CD8-positive, alpha-beta memory T cell (primary cell): Measurements from ENCODE around the gene TMEM179. TPM values are rescaled to one million over a fixed set of nuclear protein-coding genes. Genes with fewer than 3 reads are reported as not detected.
"Not testable (repeated sequence)": the region's sequence is repeated elsewhere in the genome, so short reads cannot be mapped to it uniquely, and the experiment has no call there.

Experiments
- CTCF ChIA-PET: fragments of 350-600 bp; sonication (Branson Sonifier 250); formaldehyde crosslinking; loops from one replicate; lab custom pipeline; 2021; ENCODE audit warnings: antibody characterized with exemption; lab: Charles Lee
- POLR2A ChIA-PET: fragments of 350-600 bp; sonication (Branson Sonifier 250); formaldehyde crosslinking; loops from one replicate; lab custom pipeline; 2021; ENCODE audit warnings: antibody characterized with exemption; lab: Charles Lee
- DNase-seq, 5 donors: peaks; one replicate each; pipeline versions ENCODE4 v3.0.0 to v3.0.0-alpha.2; 2020 to 2022; ENCODE audit warnings: mixed read lengths in 1 of 5
- H3K27ac ChIP-seq: one replicate; pipeline ENCODE4 v1.7.0; 2013; ENCODE audit warnings: low read depth, mild to moderate bottlenecking, low read length, moderate library complexity
- H3K27me3 ChIP-seq: 2 replicates; pipeline ENCODE4 v1.7.0; 2013; ENCODE audit warnings: low read length, mild to moderate bottlenecking; ENCODE audit not compliant: insufficient read depth, poor library complexity, severe bottlenecking
- H3K36me3 ChIP-seq: 2 replicates; pipeline ENCODE4 v1.7.0; 2013; ENCODE audit warnings: mild to moderate bottlenecking, low read length, moderate library complexity; ENCODE audit not compliant: insufficient read depth
- H3K4me1 ChIP-seq: 2 replicates; pipeline ENCODE4 v1.7.0; 2013; ENCODE audit warnings: mild to moderate bottlenecking, low read length, moderate library complexity; ENCODE audit not compliant: insufficient read depth
- H3K4me3 ChIP-seq: 2 replicates; pipeline ENCODE4 v1.7.0; 2013; ENCODE audit warnings: mild to moderate bottlenecking, low read length
- H3K9me3 ChIP-seq: 2 replicates; pipeline ENCODE4 v1.7.0; 2013; ENCODE audit warnings: mild to moderate bottlenecking, low read length
- H3K27ac Mint-ChIP-seq, 8 donors: one replicate each; pipeline ENCODE4 v1.8.0; 2020 to 2021; ENCODE audit warnings: mixed read lengths in 8 of 8, mild to moderate bottlenecking in 6 of 8, inconsistent platforms in 3 of 8, moderate library complexity in 3 of 8
- H3K27me3 Mint-ChIP-seq, 2 donors: one replicate each; pipeline ENCODE4 v1.8.0; 2020 to 2021; ENCODE audit warnings: mixed read lengths in 2 of 2, mild to moderate bottlenecking in 1 of 2, moderate library complexity in 1 of 2
- H3K36me3 Mint-ChIP-seq, 3 donors: one replicate each; pipeline ENCODE4 v1.8.0; 2020 to 2021; ENCODE audit warnings: mixed read lengths in 3 of 3, inconsistent platforms in 1 of 3, mild to moderate bottlenecking in 1 of 3
- H3K4me1 Mint-ChIP-seq, 3 donors: one replicate each; pipeline ENCODE4 v1.8.0; 2020 to 2021; ENCODE audit warnings: mixed read lengths in 3 of 3, inconsistent platforms in 1 of 3, mild to moderate bottlenecking in 1 of 3
- H3K4me3 Mint-ChIP-seq, 7 donors: one replicate each; pipeline ENCODE4 v1.8.0; 2020 to 2021; ENCODE audit warnings: mixed read lengths in 7 of 7, mild to moderate bottlenecking in 6 of 7, moderate library complexity in 4 of 7, inconsistent platforms in 2 of 7
- H3K9me3 Mint-ChIP-seq, 5 donors: one replicate each; pipeline ENCODE4 v1.8.0; 2020 to 2022; ENCODE audit warnings: mixed read lengths in 5 of 5, mild to moderate bottlenecking in 3 of 5, moderate library complexity in 2 of 5, inconsistent platforms in 1 of 5
- polyA plus RNA-seq: library from polyadenylated mRNA; unstranded; fragments of 300-500 nt; fragmentation: Illumina TruSeq; gene quantifications from one replicate; pipeline ENCODE4 v1.2.3, GENCODE V29; 2021
- total RNA-seq, 2 experiments: library from RNA; stranded (reverse); gene quantifications; one replicate each; pipeline ENCODE4 v1.2.3, GENCODE V29; 2021

Gene TMEM179
- total and polyA plus RNA-seq, 3 experiments from 2014 or later: 0.31 TPM; not detected in 2

DNA sequence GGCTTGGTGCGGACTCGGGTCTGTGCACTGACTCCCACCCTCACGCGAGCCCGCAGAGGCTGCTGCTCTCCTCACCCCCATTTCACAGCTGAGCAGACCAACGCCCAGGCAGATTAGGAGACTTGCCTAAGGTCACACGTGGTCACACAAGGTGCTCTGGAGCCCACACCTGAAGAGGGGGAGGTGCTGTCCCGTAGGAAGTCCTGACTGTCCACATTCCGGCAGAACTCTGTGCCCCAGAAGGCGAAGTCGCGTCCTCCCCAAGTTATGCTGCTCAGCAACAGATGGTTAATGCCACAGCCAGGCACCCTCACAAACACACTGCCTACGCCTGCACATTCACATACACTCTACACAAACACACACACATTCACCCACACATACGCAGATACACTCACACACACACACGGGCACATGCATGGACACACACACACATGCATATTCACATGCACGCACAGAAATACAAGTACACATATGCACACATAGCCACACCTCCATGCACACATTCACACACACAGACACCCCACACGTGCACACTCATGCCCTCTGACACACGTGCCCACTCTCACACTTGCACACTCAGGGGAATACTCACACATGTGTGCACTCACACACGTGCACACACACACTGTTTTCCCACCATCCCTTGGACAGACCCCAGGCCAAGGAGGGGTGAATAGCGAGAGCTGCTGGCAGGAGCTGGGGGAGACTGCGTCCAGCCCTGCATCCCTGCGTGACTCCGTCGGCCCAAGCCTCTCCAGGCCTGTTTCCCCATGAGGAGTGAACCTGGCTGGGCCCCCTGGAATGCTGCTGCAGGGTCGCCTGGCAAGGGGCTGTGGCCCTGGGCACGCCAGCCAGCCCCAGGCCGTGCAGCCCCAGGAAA is 20.9 kb downstream of the TMEM179 start:
- ChIA-PET CTCF (no interaction called here), POLR2A (no interaction called here)
- H3K4me3 ChIP-seq: no peak overlapping the region
- H3K27me3 ChIP-seq: no peaks in the 10 kb centered on the region
- Mint-ChIP-seq H3K4me3 (no peak overlapping the region), H3K27ac (no peak overlapping the region), H3K27me3 (peaks cover 2 to 9% of the 10 kb centered on the region in 2 donors), H3K36me3 (no peaks in the 10 kb centered on the region), H3K4me1 (no peaks in the 10 kb centered on the region), H3K9me3 (no peaks in the 10 kb centered on the region)
- H3K9me3 ChIP-seq: no peaks in the 10 kb centered on the region
- no peaks in the 10 kb centered on the region for H3K4me1 ChIP-seq
- H3K27ac ChIP-seq: no peak overlapping the region
- no peak for DNase-seq
- no peaks in the 10 kb centered on the region for H3K36me3 ChIP-seq

- Mint-ChIP-seq H3K9me3 (no peaks in the 10 kb centered on the region), H3K27me3 (peaks cover 2 to 9% of the 10 kb centered on the region in 2 donors), H3K27ac (no peak overlapping the region), H3K36me3 (no peaks in the 10 kb centered on the region), H3K4me3 (no peak overlapping the region), H3K4me1 (no peaks in the 10 kb centered on the region)
- Histone ChIP-seq H3K4me3 (no peak overlapping the region), H3K27me3 (no peaks in the 10 kb centered on the region), H3K27ac (peak overlapping the region; percentile 9), H3K4me1 (no peaks in the 10 kb centered on the region), H3K36me3 (no peaks in the 10 kb centered on the region), H3K9me3 (no peaks in the 10 kb centered on the region)
- ChIA-PET CTCF (no interaction called here), POLR2A (no interaction called here)
- no peak for DNase-seq
Observed at GRCh38 chr14:104582662-104583061, 21.9 kb downstream of the TMEM179 start.

DNA sequence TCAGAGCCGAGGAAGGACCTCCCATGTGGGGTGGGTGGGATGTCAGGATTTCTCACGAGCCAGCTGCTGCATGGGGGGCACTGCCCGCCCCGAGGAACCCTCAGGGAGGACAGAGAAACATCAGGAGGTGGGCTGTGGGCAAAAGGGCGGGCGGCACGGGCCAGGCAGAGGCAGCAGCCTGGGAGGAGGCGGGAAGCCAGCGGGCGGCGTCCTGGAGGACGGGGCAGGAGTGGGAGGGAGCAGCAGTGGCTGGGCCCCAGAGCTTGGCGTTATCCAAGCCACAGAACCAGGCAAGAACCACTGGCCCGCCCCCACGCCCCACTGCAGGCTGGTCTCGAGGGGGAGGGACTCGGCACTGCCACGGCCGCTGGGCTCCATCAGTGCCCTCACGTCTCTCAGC is 22.6 kb downstream of the TMEM179 start:
- H3K9me3 Mint-ChIP-seq: no peaks in the 10 kb centered on the region
- H3K27me3 Mint-ChIP-seq: peaks cover 2 to 9% of the 10 kb centered on the region in 2 donors
- DNase-seq: no peak
- H3K4me3 ChIP-seq: no peak overlapping the region
- peak overlapping the region; percentile 9 for H3K27ac ChIP-seq
- no peak overlapping the region for H3K27ac Mint-ChIP-seq
- H3K36me3 ChIP-seq: no peaks in the 10 kb centered on the region
- POLR2A ChIA-PET: no interaction called here
- no peaks in the 10 kb centered on the region for H3K36me3 Mint-ChIP-seq
- no peaks in the 10 kb centered on the region for H3K4me1 ChIP-seq
- H3K4me1 Mint-ChIP-seq: no peaks in the 10 kb centered on the region
- no peaks in the 10 kb centered on the region for H3K27me3 ChIP-seq
- H3K4me3 Mint-ChIP-seq: no peak overlapping the region
- H3K9me3 ChIP-seq: no peaks in the 10 kb centered on the region
- CTCF ChIA-PET: no interaction called here

DNA sequence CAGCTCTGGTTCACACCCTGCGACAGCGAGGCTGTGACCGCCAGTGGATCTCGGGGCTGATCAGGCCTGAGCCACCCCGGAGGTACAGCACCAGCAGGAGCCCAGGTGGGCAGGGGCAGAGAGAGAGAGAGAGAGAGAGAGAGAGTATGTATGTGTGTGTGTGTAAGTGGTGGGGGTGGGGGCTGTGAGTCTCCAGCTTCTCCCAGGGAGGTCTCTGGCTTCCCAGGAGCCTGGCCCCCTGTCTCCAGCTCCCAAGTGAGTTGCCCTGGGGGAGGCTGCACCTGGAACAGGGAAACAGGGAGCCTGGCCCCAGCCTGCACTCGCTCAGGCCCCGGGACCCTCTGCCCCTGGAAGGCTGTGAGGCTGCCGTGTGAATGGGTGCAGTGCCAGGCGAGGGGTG is 23.1 kb downstream of the TMEM179 start:
- Mint-ChIP-seq H3K36me3 (no peaks in the 10 kb centered on the region), H3K4me3 (no peak overlapping the region), H3K27ac (peak overlapping the region in 1 of 8 donors; percentile 63), H3K27me3 (peaks cover 2 to 9% of the 10 kb centered on the region in 2 donors), H3K9me3 (no peaks in the 10 kb centered on the region), H3K4me1 (no peaks in the 10 kb centered on the region)
- no peaks in the 10 kb centered on the region for H3K4me1 ChIP-seq
- H3K27ac ChIP-seq: no peak overlapping the region
- no peaks in the 10 kb centered on the region for H3K9me3 ChIP-seq
- H3K27me3 ChIP-seq: no peaks in the 10 kb centered on the region
- no peak overlapping the region for H3K4me3 ChIP-seq
- no peaks in the 10 kb centered on the region for H3K36me3 ChIP-seq
- no peak for DNase-seq
- ChIA-PET POLR2A (no interaction called here), CTCF (no interaction called here)

GRCh38 chr14:104580961-104581360 is 23.6 kb downstream of the TMEM179 start:
- POLR2A ChIA-PET: no interaction called here
- H3K36me3 ChIP-seq: no peaks in the 10 kb centered on the region
- H3K9me3 ChIP-seq: no peaks in the 10 kb centered on the region
- no peak overlapping the region for H3K27ac ChIP-seq
- H3K27me3 ChIP-seq: no peaks in the 10 kb centered on the region
- DNase-seq: no peak
- H3K4me3 Mint-ChIP-seq: no peak overlapping the region
- no peak overlapping the region for H3K4me3 ChIP-seq
- CTCF ChIA-PET: no interaction called here
- H3K27ac Mint-ChIP-seq: no peak overlapping the region
- no peaks in the 10 kb centered on the region for H3K4me1 ChIP-seq
- H3K4me1 Mint-ChIP-seq: no peaks in the 10 kb centered on the region
- H3K27me3 Mint-ChIP-seq: peaks cover 2 to 4% of the 10 kb centered on the region in 2 donors
- no peaks in the 10 kb centered on the region for H3K36me3 Mint-ChIP-seq
- H3K9me3 Mint-ChIP-seq: no peaks in the 10 kb centered on the region

DNA sequence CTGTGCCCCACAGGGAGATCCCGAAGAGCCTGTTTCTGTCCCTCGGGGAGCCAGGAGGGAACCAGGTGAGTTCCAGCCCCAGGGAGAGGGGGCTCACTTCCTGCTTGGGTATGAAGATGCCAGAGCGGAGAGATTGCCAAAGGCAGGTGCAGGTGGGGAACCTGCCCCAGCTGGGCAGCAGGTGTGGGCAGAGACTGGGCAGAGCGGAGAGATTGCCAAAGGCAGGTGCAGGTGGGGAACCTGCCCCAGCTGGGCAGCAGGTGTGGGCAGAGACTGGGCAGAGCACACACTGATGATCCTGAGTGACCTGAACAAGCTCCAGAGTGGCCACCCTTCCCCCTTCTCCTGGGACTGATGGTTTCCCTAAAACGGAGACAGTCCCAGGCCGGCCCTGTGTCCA is 24.6 kb downstream of the TMEM179 start:
- H3K27ac ChIP-seq, H3K4me3 Mint-ChIP-seq, H3K27me3 Mint-ChIP-seq, H3K27me3 ChIP-seq, CTCF ChIA-PET, H3K4me3 ChIP-seq, H3K9me3 ChIP-seq, H3K27ac Mint-ChIP-seq, POLR2A ChIA-PET, H3K9me3 Mint-ChIP-seq, H3K4me1 ChIP-seq, DNase-seq, H3K36me3 Mint-ChIP-seq, H3K4me1 Mint-ChIP-seq, H3K36me3 ChIP-seq: not testable (repeated sequence)

GRCh38 chr14:104579507-104579906 is 25.1 kb downstream of the TMEM179 start, which contains the start of gene C14orf180:
TSS of gene C14orf180 (plus strand) at chr14:104579764. CDS start at chr14:104586431, 6,667 bp downstream.
- Histone ChIP-seq H3K9me3 (no peaks in the 10 kb centered on the region), H3K4me3 (no peak within 1 kb of the TSS), H3K27me3 (no peaks in the 10 kb centered on the region), H3K27ac (no peak within 1 kb of the TSS), H3K4me1 (no peaks in the 10 kb centered on the region), H3K36me3 (no peaks in the 10 kb centered on the region)
- H3K9me3 Mint-ChIP-seq: no peaks in the 10 kb centered on the region
- no peak within 1 kb of the TSS for H3K4me3 Mint-ChIP-seq
- ChIA-PET CTCF (no interaction called here), POLR2A (no interaction called here)
- DNase-seq: no peak
- H3K36me3 Mint-ChIP-seq: no peaks in the 10 kb centered on the region
- no peaks in the 10 kb centered on the region for H3K27me3 Mint-ChIP-seq
- H3K27ac Mint-ChIP-seq: no peak within 1 kb of the TSS
- no peaks in the 10 kb centered on the region for H3K4me1 Mint-ChIP-seq

DNA sequence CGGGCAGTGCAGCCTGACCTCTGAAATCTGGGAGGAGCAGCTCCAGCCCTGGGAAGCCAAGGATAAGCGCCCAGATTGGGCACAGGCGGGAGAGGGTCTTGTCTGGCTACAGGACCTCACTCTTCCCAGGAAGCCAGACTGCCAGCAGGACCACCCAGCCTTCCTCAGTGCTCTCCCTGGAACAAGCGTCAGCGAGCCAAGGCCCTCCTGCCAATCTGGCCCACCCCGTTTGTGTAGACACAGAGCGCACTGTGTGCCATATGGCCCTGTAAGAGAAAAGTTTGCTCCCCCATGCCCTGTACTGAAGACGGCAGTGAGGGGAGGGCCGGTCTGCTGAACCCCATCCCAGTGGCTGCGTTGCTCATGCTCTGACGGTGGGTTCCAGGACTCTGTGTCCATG is 26.3 kb downstream of the TMEM179 start:
- CTCF ChIA-PET: interaction anchor here (1.4 kb wide), 1 partner anchor 15 kb away, joined by 3 read pairs; no protein-coding TSS in a partner anchor
- H3K27me3 Mint-ChIP-seq: no peaks in the 10 kb centered on the region
- H3K4me1 Mint-ChIP-seq: no peaks in the 10 kb centered on the region
- no peak for DNase-seq
- H3K4me3 ChIP-seq: no peak overlapping the region
- no peaks in the 10 kb centered on the region for H3K27me3 ChIP-seq
- no peaks in the 10 kb centered on the region for H3K36me3 ChIP-seq
- H3K4me1 ChIP-seq: no peaks in the 10 kb centered on the region
- no peaks in the 10 kb centered on the region for H3K9me3 ChIP-seq
- no peaks in the 10 kb centered on the region for H3K36me3 Mint-ChIP-seq
- H3K9me3 Mint-ChIP-seq: no peaks in the 10 kb centered on the region
- no peak overlapping the region for H3K27ac Mint-ChIP-seq
- no peak overlapping the region for H3K27ac ChIP-seq
- H3K4me3 Mint-ChIP-seq: no peak overlapping the region
- POLR2A ChIA-PET: no interaction called here
